Measurements from ENCODE around the gene CTSF.

- TF ChIP-seq, protein P1, sequence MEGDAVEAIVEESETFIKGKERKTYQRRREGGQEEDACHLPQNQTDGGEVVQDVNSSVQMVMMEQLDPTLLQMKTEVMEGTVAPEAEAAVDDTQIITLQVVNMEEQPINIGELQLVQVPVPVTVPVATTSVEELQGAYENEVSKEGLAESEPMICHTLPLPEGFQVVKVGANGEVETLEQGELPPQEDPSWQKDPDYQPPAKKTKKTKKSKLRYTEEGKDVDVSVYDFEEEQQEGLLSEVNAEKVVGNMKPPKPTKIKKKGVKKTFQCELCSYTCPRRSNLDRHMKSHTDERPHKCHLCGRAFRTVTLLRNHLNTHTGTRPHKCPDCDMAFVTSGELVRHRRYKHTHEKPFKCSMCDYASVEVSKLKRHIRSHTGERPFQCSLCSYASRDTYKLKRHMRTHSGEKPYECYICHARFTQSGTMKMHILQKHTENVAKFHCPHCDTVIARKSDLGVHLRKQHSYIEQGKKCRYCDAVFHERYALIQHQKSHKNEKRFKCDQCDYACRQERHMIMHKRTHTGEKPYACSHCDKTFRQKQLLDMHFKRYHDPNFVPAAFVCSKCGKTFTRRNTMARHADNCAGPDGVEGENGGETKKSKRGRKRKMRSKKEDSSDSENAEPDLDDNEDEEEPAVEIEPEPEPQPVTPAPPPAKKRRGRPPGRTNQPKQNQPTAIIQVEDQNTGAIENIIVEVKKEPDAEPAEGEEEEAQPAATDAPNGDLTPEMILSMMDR (IDR thresholded peaks at IDR 0.05) = no peak
- no peak for TF ChIP-seq POLR2A (IDR thresholded peaks at IDR 0.05)
- TF ChIP-seq POLR2AphosphoS5 (IDR thresholded peaks at IDR 0.05) = no peak
These were observed 17.5 kb downstream of the CTSF start for GRCh38 chr11:66550887-66551286.
